ENCODE data around the gene CCDC88B. TPM values are rescaled to one million over a fixed set of nuclear protein-coding genes. Genes with fewer than 3 reads are reported as not detected.
A peak's percentile ranks its signal among the peaks of the same experiment; 100 is the strongest.

CCDC88B gene
- 16.2 TPM for polyA plus RNA-seq (2012; ENCODE audit: insufficient read depth, insufficient read length)

- DNase-seq (ENCODE audit: low read depth, low spot score) = peak; percentile 70
- peak within 1 kb of the TSS; percentile 48 for H3K4me3 ChIP-seq (ENCODE audit: low read length)
Observed at GRCh38 chr11:64339754-64340408, at the start of gene CCDC88B. CCDC88B (plus strand) TSS chr11:64340204; CDS start chr11:64340267, 63 bp downstream.

GRCh38 chr11:64290352-64291261, 49.4 kb upstream of the CCDC88B start:
- no peak overlapping the region for H3K4me3 ChIP-seq (ENCODE audit: low read length)
- no peak for DNase-seq (ENCODE audit: low read depth, low spot score)

- no peak within 1 kb of the TSS for H3K4me3 ChIP-seq (ENCODE audit: low read length)
- no peak for DNase-seq (ENCODE audit: low read depth, low spot score)
Observed at GRCh38 chr11:64291262-64291751, 48.7 kb upstream of the CCDC88B start, which contains the start of gene KCNK4. KCNK4 (plus strand) TSS chr11:64291302; CDS start chr11:64293019, 1,717 bp downstream.

- H3K4me3 ChIP-seq (ENCODE audit: low read length) = no peak overlapping the region
- no peak for DNase-seq (ENCODE audit: low read depth, low spot score)
Observed at GRCh38 chr11:64291752-64292459, 48.1 kb upstream of the CCDC88B start.

GRCh38 chr11:64292460-64293254, 47.3 kb upstream of the CCDC88B start:
- H3K4me3 ChIP-seq (ENCODE audit: low read length) = no peak overlapping the region
- DNase-seq (ENCODE audit: low read depth, low spot score) = no peak

- DNase-seq (ENCODE audit: low read depth, low spot score) = no peak
- H3K4me3 ChIP-seq (ENCODE audit: low read length) = no peak overlapping the region
Observed at GRCh38 chr11:64294774-64295173, 45.2 kb upstream of the CCDC88B start.

- no peak overlapping the region for H3K4me3 ChIP-seq (ENCODE audit: low read length)
- DNase-seq (ENCODE audit: low read depth, low spot score) = no peak
Observed at GRCh38 chr11:64295760-64296159, 44.2 kb upstream of the CCDC88B start.

- H3K4me3 ChIP-seq (ENCODE audit: low read length) = no peak overlapping the region
- no peak for DNase-seq (ENCODE audit: low read depth, low spot score)
Observed at GRCh38 chr11:64296236-64296635, 43.8 kb upstream of the CCDC88B start.

- no peak overlapping the region for H3K4me3 ChIP-seq (ENCODE audit: low read length)
- no peak for DNase-seq (ENCODE audit: low read depth, low spot score)
Observed at GRCh38 chr11:64296830-64297698, 42.9 kb upstream of the CCDC88B start.

GRCh38 chr11:64297699-64298358, 42.2 kb upstream of the CCDC88B start:
- no peak overlapping the region for H3K4me3 ChIP-seq (ENCODE audit: low read length)
- no peak for DNase-seq (ENCODE audit: low read depth, low spot score)

GRCh38 chr11:64298966-64299846, 40.8 kb upstream of the CCDC88B start:
- DNase-seq (ENCODE audit: low read depth, low spot score) = no peak
- no peak overlapping the region for H3K4me3 ChIP-seq (ENCODE audit: low read length)

- DNase-seq (ENCODE audit: low read depth, low spot score) = no peak
- no peak within 1 kb of the TSS for H3K4me3 ChIP-seq (ENCODE audit: low read length)
Observed at GRCh38 chr11:64299847-64300648, 40.0 kb upstream of the CCDC88B start, which contains the start of gene CATSPERZ. CATSPERZ (plus strand) TSS chr11:64300358; CDS start chr11:64300411, 53 bp downstream.

- no peak overlapping the region for H3K4me3 ChIP-seq (ENCODE audit: low read length)
- no peak for DNase-seq (ENCODE audit: low read depth, low spot score)
Observed at GRCh38 chr11:64303109-64304031, 36.6 kb upstream of the CCDC88B start.

GRCh38 chr11:64304032-64304315, 36.0 kb upstream of the CCDC88B start:
- DNase-seq (ENCODE audit: low read depth, low spot score) = no peak
- peak overlapping the region; percentile 87 for H3K4me3 ChIP-seq (ENCODE audit: low read length)

Data from Jurkat, Clone E6-1 (cell line).